Testis (tissue), 2 donors: ENCODE measurements around the gene ERO1B.

Source experiments
- CTCF ChIP-seq, 3 experiments: fragments of 450-650 bp in 2 of 3; fragments of 200-600 bp in 1 of 3; sonication (generic) in 1 of 3; IDR thresholded peaks; one replicate each; pipeline ENCODE4 v1.5.1; 2016 to 2019; ENCODE audit warnings: antibody characterized with exemption in 3 of 3, mild to moderate bottlenecking in 2 of 3, moderate library complexity in 1 of 3
- POLR2A ChIP-seq: fragments of 450-650 bp; IDR thresholded peaks from one replicate; pipeline ENCODE4 v1.6.1; 2017; ENCODE audit warnings: antibody characterized with exemption, mild to moderate bottlenecking, moderate library complexity

DNA sequence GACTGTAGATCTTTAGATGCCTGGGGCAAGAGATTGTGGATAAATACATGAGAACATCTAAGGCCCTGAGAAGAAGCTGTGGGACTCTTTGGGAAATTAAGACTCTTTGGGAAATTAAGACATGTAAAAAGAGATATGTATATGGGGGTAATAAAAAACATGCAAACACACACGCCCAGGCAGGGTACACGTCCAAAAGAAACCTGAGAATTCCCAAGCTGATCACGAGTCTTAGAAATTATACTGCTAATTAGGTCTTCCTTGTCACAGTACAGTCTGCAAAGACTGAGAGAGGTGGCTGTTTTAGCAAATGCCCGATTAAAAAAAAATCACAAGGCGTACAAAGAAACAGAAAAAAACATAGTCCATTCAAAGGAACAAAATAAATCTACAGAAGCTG lies 39.3 kb upstream of the ERO1B start:
- TF ChIP-seq CTCF (IDR thresholded peaks at IDR 0.05) (no peak), POLR2A (no peak)
